Right atrium auricular region (tissue), 2 donors: ENCODE data around the gene CADPS2. TPM values are rescaled to one million over a fixed set of nuclear protein-coding genes. Genes with fewer than 3 reads are reported as not detected.

Source experiments
- DNase-seq: peaks from one replicate; pipeline ENCODE4 v3.0.0-alpha.2; 2019; ENCODE audit warnings: low spot score
- H3K27ac ChIP-seq, 2 donors: fragments of 200-600 bp; sonication (generic); 1 replicate in 1 of 2; 2 replicates in 1 of 2; pipeline ENCODE4 v1.5.1; 2016 to 2019
- H3K27me3 ChIP-seq, 2 donors: fragments of 200-600 bp; sonication (generic); one replicate each; pipeline versions ENCODE4 v1.5.1 to v1.6.0; 2017 to 2019
- H3K36me3 ChIP-seq: fragments of 200-600 bp; sonication (generic); one replicate; pipeline ENCODE4 v1.5.1; 2016
- H3K4me1 ChIP-seq, 2 donors: fragments of 200-600 bp; sonication (generic); one replicate each; pipeline versions ENCODE4 v1.5.1 to v1.6.0; 2017 to 2019
- H3K4me3 ChIP-seq, 2 donors: fragments of 200-600 bp; sonication (generic); 1 replicate in 1 of 2; 2 replicates in 1 of 2; pipeline ENCODE4 v1.5.1; 2017 to 2019; ENCODE audit warnings: mild to moderate bottlenecking in 1 of 2, moderate library complexity in 1 of 2
- H3K9me3 ChIP-seq, 2 donors: fragments of 200-600 bp; sonication (generic); one replicate each; pipeline ENCODE4 v1.5.1; 2019
- CTCF ChIP-seq, 2 donors: fragments of 200-600 bp; sonication (generic); IDR thresholded peaks; one replicate each; pipeline ENCODE4 v1.5.1; 2019; ENCODE audit warnings: antibody characterized with exemption in 2 of 2
- total RNA-seq, 2 donors: library from RNA; depleted of rRNA; stranded (reverse); fragments of >200 nt; gene quantifications; one replicate each; pipeline ENCODE4 v1.1.0, GENCODE V29; 2016

Gene CADPS2
- total RNA-seq, 2 donors from 2014 or later: 11.8 to 19.9 TPM

- Histone ChIP-seq H3K4me3 (no peak overlapping the region), H3K27me3 (no peaks in the 10 kb centered on the region), H3K4me1 (no peaks in the 10 kb centered on the region), H3K27ac (no peak overlapping the region), H3K9me3 (no peaks in the 10 kb centered on the region), H3K36me3 (no peaks in the 10 kb centered on the region)
- no peak for DNase-seq
- TF ChIP-seq CTCF (IDR thresholded peaks at IDR 0.05): no peak
Measured at GRCh38 chr7:122663733-122664132, 222.5 kb downstream of the CADPS2 start.

- Histone ChIP-seq H3K27me3 (no peaks in the 10 kb centered on the region), H3K4me1 (no peaks in the 10 kb centered on the region), H3K9me3 (no peaks in the 10 kb centered on the region), H3K27ac (no peak overlapping the region), H3K4me3 (no peak overlapping the region), H3K36me3 (no peaks in the 10 kb centered on the region)
- no peak for DNase-seq
- no peak for TF ChIP-seq CTCF (IDR thresholded peaks at IDR 0.05)
Measured at GRCh38 chr7:122658856-122659255, 227.4 kb downstream of the CADPS2 start.

DNA sequence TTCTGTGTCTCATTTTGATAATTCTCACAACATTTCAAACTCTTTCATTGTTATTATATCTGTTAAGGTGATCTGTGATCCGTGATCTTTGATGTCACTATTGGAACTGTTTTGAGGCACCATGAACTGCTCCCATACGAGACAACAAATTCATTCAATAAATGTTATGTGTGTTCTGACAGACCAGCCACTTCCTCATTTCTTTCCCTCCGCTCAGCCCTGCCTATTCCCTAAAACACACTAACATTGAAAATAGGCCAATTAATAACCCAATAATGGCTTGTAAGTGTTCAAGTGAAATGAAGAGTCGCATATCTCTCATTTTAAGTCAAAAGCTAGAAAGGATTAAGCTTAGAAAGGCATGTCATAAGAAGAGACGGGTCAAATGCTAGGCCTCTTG lies 232.6 kb downstream of the CADPS2 start:
- Histone ChIP-seq H3K27me3 (no peaks in the 10 kb centered on the region), H3K9me3 (no peaks in the 10 kb centered on the region), H3K27ac (no peak overlapping the region), H3K4me1 (no peaks in the 10 kb centered on the region), H3K4me3 (no peak overlapping the region), H3K36me3 (no peaks in the 10 kb centered on the region)
- DNase-seq: no peak
- no peak for TF ChIP-seq CTCF (IDR thresholded peaks at IDR 0.05)

DNA sequence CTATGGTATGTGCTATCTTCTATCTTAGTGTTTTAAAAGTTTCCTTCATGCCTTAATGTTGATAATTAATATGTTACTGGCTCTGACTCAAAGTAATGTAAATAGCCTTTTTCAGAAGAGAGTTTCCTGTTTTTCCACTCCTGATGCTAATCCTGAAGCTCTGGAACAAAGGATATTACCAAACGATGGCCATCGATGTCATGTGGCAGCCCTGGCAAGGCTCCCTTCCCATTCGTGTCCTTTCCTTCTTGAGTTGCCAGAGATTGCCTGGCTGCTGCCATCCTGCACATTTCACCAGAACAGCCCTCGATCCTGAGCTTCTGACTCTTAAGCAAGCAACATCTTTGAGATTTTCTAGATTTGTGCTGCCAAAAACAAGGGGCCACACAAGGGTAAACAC lies 233.4 kb downstream of the CADPS2 start:
- TF ChIP-seq CTCF (IDR thresholded peaks at IDR 0.05): no peak
- Histone ChIP-seq H3K36me3 (no peaks in the 10 kb centered on the region), H3K4me1 (no peaks in the 10 kb centered on the region), H3K4me3 (no peak overlapping the region), H3K9me3 (no peaks in the 10 kb centered on the region), H3K27me3 (no peaks in the 10 kb centered on the region), H3K27ac (no peak overlapping the region)
- no peak for DNase-seq

- no peak overlapping the region for H3K27ac ChIP-seq
- H3K4me3 ChIP-seq: no peak overlapping the region
- H3K36me3 ChIP-seq: no peaks in the 10 kb centered on the region
- DNase-seq: no peak
- no peak for TF ChIP-seq CTCF (IDR thresholded peaks at IDR 0.05)
- H3K4me1 ChIP-seq: no peaks in the 10 kb centered on the region
- H3K27me3 ChIP-seq: no peaks in the 10 kb centered on the region
- H3K9me3 ChIP-seq: no peaks in the 10 kb centered on the region
Measured at GRCh38 chr7:122651451-122651850, 234.8 kb downstream of the CADPS2 start.

GRCh38 chr7:122643250-122643649 lies 243.0 kb downstream of the CADPS2 start:
- no peaks in the 10 kb centered on the region for H3K36me3 ChIP-seq

More at GRCh38 chr7:122643250-122643649, 243.0 kb downstream of the CADPS2 start:
- Histone ChIP-seq H3K4me3 (no peak overlapping the region), H3K27me3 (no peaks in the 10 kb centered on the region), H3K27ac (no peak overlapping the region), H3K9me3 (no peaks in the 10 kb centered on the region), H3K4me1 (no peaks in the 10 kb centered on the region)
- no peak for DNase-seq
- TF ChIP-seq CTCF (IDR thresholded peaks at IDR 0.05): no peak
